Naive B cell (primary cell): ENCODE data around the gene ARHGEF18. TPM values are rescaled to one million over a fixed set of nuclear protein-coding genes. Genes with fewer than 3 reads are reported as not detected.
"Not testable (repeated sequence)": the region's sequence is repeated elsewhere in the genome, so short reads cannot be mapped to it uniquely, and the experiment has no call there.

Experiments
- ATAC-seq, 2 donors: fragments of 150-1000 bp; cut with Tn5 transposase; 2 replicates each; pipeline ENCODE4 v1.10.0; 2021; ENCODE audit warnings: low read depth in 2 of 2, mild to moderate bottlenecking in 2 of 2, moderate library complexity in 2 of 2
- DNase-seq: peaks from one replicate; pipeline ENCODE4 v3.0.0; 2022
- H3K27ac Mint-ChIP-seq, 6 donors: one replicate each; pipeline ENCODE4 v1.8.0; 2020 to 2022; ENCODE audit warnings: mild to moderate bottlenecking in 6 of 6, mixed read lengths in 6 of 6, moderate library complexity in 5 of 6, inconsistent platforms in 2 of 6
- H3K27me3 Mint-ChIP-seq, 3 donors: one replicate each; pipeline ENCODE4 v1.8.0; 2021 to 2022; ENCODE audit warnings: mixed read lengths in 3 of 3, mild to moderate bottlenecking in 1 of 3
- H3K36me3 Mint-ChIP-seq, 2 donors: one replicate each; pipeline ENCODE4 v1.8.0; 2020 to 2022; ENCODE audit warnings: mixed read lengths in 2 of 2, inconsistent platforms in 1 of 2, mild to moderate bottlenecking in 1 of 2
- H3K4me1 Mint-ChIP-seq, 3 donors: one replicate each; pipeline ENCODE4 v1.8.0; 2020 to 2022; ENCODE audit warnings: mixed read lengths in 3 of 3, inconsistent platforms in 1 of 3, mild to moderate bottlenecking in 1 of 3, moderate library complexity in 1 of 3
- H3K4me3 Mint-ChIP-seq, 8 donors: one replicate each; pipeline ENCODE4 v1.8.0; 2020 to 2022; ENCODE audit warnings: mild to moderate bottlenecking in 8 of 8, mixed read lengths in 8 of 8, moderate library complexity in 8 of 8, inconsistent platforms in 2 of 8
- H3K9me3 Mint-ChIP-seq, 7 donors: one replicate each; pipeline ENCODE4 v1.8.0; 2020 to 2022; ENCODE audit warnings: mixed read lengths in 7 of 7, mild to moderate bottlenecking in 5 of 7, inconsistent platforms in 2 of 7, moderate library complexity in 1 of 7
- polyA plus RNA-seq, 6 donors: library from polyadenylated mRNA; unstranded; fragments of 300-500 nt; fragmentation: Illumina TruSeq; gene quantifications; one replicate each; pipeline ENCODE4 v1.2.3, GENCODE V29; 2021; ENCODE audit warnings: low read depth in 6 of 6

The ARHGEF18 gene
- polyA plus RNA-seq, 6 donors from 2014 or later, result 3.0 to 19.9 (median 4.8) TPM

- H3K27ac Mint-ChIP-seq, result peak overlapping the region in 5 of 6 donors; percentile 35 to 85 (median 74)
Measured at GRCh38 chr19:7333198-7334118, 15.3 kb upstream of the ARHGEF18 start.

GRCh38 chr19:7336321-7336973, 12.3 kb upstream of the ARHGEF18 start:
- H3K9me3 Mint-ChIP-seq, result peaks cover 0 to 13% (median 3%) of the 10 kb centered on the region in 7 donors

More at GRCh38 chr19:7333198-7334118, 15.3 kb upstream of the ARHGEF18 start:
- Mint-ChIP-seq H3K9me3 (peaks cover 0 to 13% (median 3%) of the 10 kb centered on the region in 7 donors), H3K4me3 (peak overlapping the region in 7 of 8 donors; percentile 6 to 88 (median 57)), H3K36me3 (no peaks in the 10 kb centered on the region), H3K4me1 (peaks cover 10 to 51% (median 42%) of the 10 kb centered on the region in 3 donors), H3K27me3 (no peaks in the 10 kb centered on the region)
- no peak for ATAC-seq
- no peak for DNase-seq

GRCh38 chr19:7337380-7338194, 11.2 kb upstream of the ARHGEF18 start:
- ATAC-seq (peak; percentile 85 to 86), DNase-seq (peak; percentile 93)
- peak overlapping the region; percentile 91 to 100 (median 98) for H3K27ac Mint-ChIP-seq
- H3K4me1 Mint-ChIP-seq, result peaks cover 22 to 86% (median 71%) of the 10 kb centered on the region in 3 donors
- peaks cover 0 to 15% (median 3%) of the 10 kb centered on the region in 7 donors for H3K9me3 Mint-ChIP-seq
- H3K36me3 Mint-ChIP-seq, result no peaks in the 10 kb centered on the region
- H3K4me3 Mint-ChIP-seq, result peak overlapping the region; percentile 32 to 92 (median 82)
- H3K27me3 Mint-ChIP-seq, result no peaks in the 10 kb centered on the region

More at GRCh38 chr19:7336321-7336973, 12.3 kb upstream of the ARHGEF18 start:
- ATAC-seq (no peak), DNase-seq (no peak)
- Mint-ChIP-seq H3K4me1 (peaks cover 12 to 81% (median 67%) of the 10 kb centered on the region in 3 donors), H3K27me3 (no peaks in the 10 kb centered on the region), H3K27ac (peak overlapping the region; percentile 91 to 100 (median 98)), H3K4me3 (peak overlapping the region in 7 of 8 donors; percentile 32 to 92 (median 84)), H3K36me3 (no peaks in the 10 kb centered on the region)

- H3K27ac Mint-ChIP-seq, result peak overlapping the region; percentile 92 to 100 (median 96)
- ATAC-seq (no peak), DNase-seq (peak; percentile 83)
- no peaks in the 10 kb centered on the region for H3K27me3 Mint-ChIP-seq
- H3K4me3 Mint-ChIP-seq, result peak overlapping the region; percentile 66 to 87 (median 78)
- peaks cover 54 to 88% (median 73%) of the 10 kb centered on the region in 3 donors for H3K4me1 Mint-ChIP-seq
- peaks cover 0 to 10% (median 3%) of the 10 kb centered on the region in 7 donors for H3K9me3 Mint-ChIP-seq
- no peaks in the 10 kb centered on the region for H3K36me3 Mint-ChIP-seq
Measured at GRCh38 chr19:7340959-7341837, 7.5 kb upstream of the ARHGEF18 start.

GRCh38 chr19:7342143-7342542, 6.6 kb upstream of the ARHGEF18 start:
- H3K27ac Mint-ChIP-seq, result peak overlapping the region in 4 of 6 donors; percentile 49 to 100 (median 94)
- H3K4me3 Mint-ChIP-seq, result peak overlapping the region in 5 of 8 donors; percentile 32 to 82 (median 47)
- no peaks in the 10 kb centered on the region for H3K27me3 Mint-ChIP-seq
- ATAC-seq (no peak), DNase-seq (no peak)
- peaks cover 0 to 10% (median under 1%) of the 10 kb centered on the region in 7 donors for H3K9me3 Mint-ChIP-seq
- peaks cover 63 to 87% (median 73%) of the 10 kb centered on the region in 3 donors for H3K4me1 Mint-ChIP-seq
- no peaks in the 10 kb centered on the region for H3K36me3 Mint-ChIP-seq

- Mint-ChIP-seq H3K4me1 (peaks cover 57 to 82% (median 68%) of the 10 kb centered on the region in 3 donors), H3K9me3 (peaks cover 0 to 15% (median 3%) of the 10 kb centered on the region in 7 donors), H3K27ac (peak overlapping the region; percentile 99 to 100 (median 100)), H3K4me3 (peak overlapping the region; percentile 80 to 93 (median 88)), H3K36me3 (peaks cover 4 to 22% of the 10 kb centered on the region in 2 donors), H3K27me3 (no peaks in the 10 kb centered on the region)
- ATAC-seq, result no peak
- no peak for DNase-seq
Measured at GRCh38 chr19:7346488-7346971, 2.2 kb upstream of the ARHGEF18 start.

GRCh38 chr19:7346997-7347396, 1.7 kb upstream of the ARHGEF18 start:
- peaks cover 0 to 18% (median 7%) of the 10 kb centered on the region in 7 donors for H3K9me3 Mint-ChIP-seq
- peaks cover 60 to 83% (median 73%) of the 10 kb centered on the region in 3 donors for H3K4me1 Mint-ChIP-seq
- peak overlapping the region; percentile 99 to 100 (median 100) for H3K27ac Mint-ChIP-seq
- peak overlapping the region; percentile 80 to 93 (median 88) for H3K4me3 Mint-ChIP-seq
- not testable (repeated sequence) for ATAC-seq, H3K27me3 Mint-ChIP-seq, DNase-seq
- H3K36me3 Mint-ChIP-seq, result peaks cover 7 to 27% of the 10 kb centered on the region in 2 donors

GRCh38 chr19:7349231-7349591, 474 bp downstream of the ARHGEF18 start:
- peaks cover 61 to 88% (median 73%) of the 10 kb centered on the region in 3 donors for H3K4me1 Mint-ChIP-seq
- H3K4me3 Mint-ChIP-seq, result peak overlapping the region; percentile 99 to 100 (median 99)
- H3K36me3 Mint-ChIP-seq, result peaks cover 13 to 34% of the 10 kb centered on the region in 2 donors

GRCh38 chr19:7349961-7350711, 1.4 kb downstream of the ARHGEF18 start:
- peaks cover 22 to 43% of the 10 kb centered on the region in 2 donors for H3K36me3 Mint-ChIP-seq
- peak; percentile 77 for DNase-seq

More at GRCh38 chr19:7349231-7349591, 474 bp downstream of the ARHGEF18 start:
- DNase-seq (no peak), ATAC-seq (no peak)
- Mint-ChIP-seq H3K9me3 (peaks cover 0 to 21% (median 10%) of the 10 kb centered on the region in 7 donors), H3K27me3 (no peaks in the 10 kb centered on the region), H3K27ac (peak overlapping the region; percentile 95 to 100 (median 99))

GRCh38 chr19:7351861-7352260, 3.1 kb downstream of the ARHGEF18 start:
- Mint-ChIP-seq H3K36me3 (peaks cover 26 to 50% of the 10 kb centered on the region in 2 donors), H3K9me3 (peaks cover 0 to 19% (median 10%) of the 10 kb centered on the region in 7 donors), H3K27me3 (no peaks in the 10 kb centered on the region), H3K27ac (peak overlapping the region in 5 of 6 donors; percentile 90 to 100 (median 95)), H3K4me3 (peak overlapping the region; percentile 81 to 100 (median 99)), H3K4me1 (peaks cover 51 to 87% (median 64%) of the 10 kb centered on the region in 3 donors)
- no peak for DNase-seq
- ATAC-seq, result no peak

More at GRCh38 chr19:7349961-7350711, 1.4 kb downstream of the ARHGEF18 start:
- Mint-ChIP-seq H3K9me3 (peaks cover 0 to 21% (median 10%) of the 10 kb centered on the region in 7 donors), H3K27ac (peak overlapping the region; percentile 98 to 100 (median 99)), H3K4me1 (peaks cover 63 to 88% (median 74%) of the 10 kb centered on the region in 3 donors), H3K4me3 (peak overlapping the region; percentile 99 to 100 (median 99)), H3K27me3 (no peaks in the 10 kb centered on the region)
- ATAC-seq, result peak; percentile 20 to 22
